BLaER1 treated with 17β-estradiol and CSF1 and Interleukin-3, amounts not matched to agents 10 nM and 100 nM (cell line): Measurements from ENCODE around the gene AP1G2.

Experiments used
- H3K27ac ChIP-seq, 11 experiments: shearing (Covaris generic); formaldehyde crosslinking; 2 replicates each; pipeline ENCODE4 v1.8.1; 2022
- H3K27me3 ChIP-seq, 11 experiments: shearing (Covaris generic); formaldehyde crosslinking; 2 replicates each; pipeline ENCODE4 v1.8.1; 2022
- H3K36me3 ChIP-seq, 11 experiments: shearing (Covaris generic); formaldehyde crosslinking; 2 replicates each; pipeline ENCODE4 v1.8.1; 2022
- H3K4me1 ChIP-seq, 10 experiments: shearing (Covaris generic); formaldehyde crosslinking; 2 replicates each; pipeline ENCODE4 v1.8.1; 2022
- H3K4me2 ChIP-seq, 11 experiments: shearing (Covaris generic); formaldehyde crosslinking; 2 replicates each; pipeline ENCODE4 v1.8.1; 2022
- H3K4me3 ChIP-seq, 10 experiments: shearing (Covaris generic); formaldehyde crosslinking; 2 replicates each; pipeline ENCODE4 v1.8.1; 2022
- H3K9ac ChIP-seq, 11 experiments: shearing (Covaris generic); formaldehyde crosslinking; 2 replicates each; pipeline ENCODE4 v1.8.1; 2022
- H3K9me3 ChIP-seq, 11 experiments: shearing (Covaris generic); formaldehyde crosslinking; replicated peaks in 1 of 11; 2 replicates each; pipeline ENCODE4 v1.8.1; 2022
- H4K20me1 ChIP-seq, 11 experiments: shearing (Covaris generic); formaldehyde crosslinking; 2 replicates each; pipeline ENCODE4 v1.8.1; 2022
- Cebpa-rat ChIP-seq, 11 experiments: shearing (Covaris generic); IDR thresholded peaks; 2 replicates each; pipeline ENCODE4 v1.8.1; 2022

AP1G2 gene

DNA sequence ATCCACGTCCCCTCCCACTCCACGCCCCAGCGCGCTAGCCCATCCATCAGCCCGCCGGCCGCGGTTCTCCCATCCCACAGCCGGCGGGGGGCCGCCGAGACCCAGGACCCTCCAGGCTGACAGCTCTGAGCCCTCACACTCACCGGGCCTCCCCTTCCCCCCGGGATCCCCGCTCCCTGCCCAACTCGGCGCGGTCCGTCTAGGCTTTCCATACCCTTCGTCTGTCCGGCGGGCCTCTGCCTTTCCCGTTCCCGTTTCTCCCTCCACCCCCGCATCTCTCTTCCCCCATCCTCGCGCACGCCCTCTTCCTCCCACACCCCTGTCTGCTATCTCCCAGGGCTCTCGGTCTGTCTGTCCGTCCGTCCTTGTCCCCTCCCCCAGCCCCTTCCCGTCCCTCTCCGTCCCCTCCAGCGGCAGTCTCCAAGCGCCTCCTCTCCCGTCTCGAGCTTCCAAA is 16.8 kb downstream of the AP1G2 start:
- Histone ChIP-seq H3K9me3 (no peaks in the 10 kb centered on the region), H3K9ac (peak overlapping the region; percentile 66 to 81 (median 75)), H3K36me3 (no peaks in the 10 kb centered on the region), H4K20me1 (no peaks in the 10 kb centered on the region), H3K27ac (peak overlapping the region; percentile 4 to 71 (median 61); a peak in 15 of 22 replicates), H3K4me2 (peak overlapping the region; percentile 85 to 97 (median 91)), H3K27me3 (no peaks in the 10 kb centered on the region), H3K4me3 (peak overlapping the region; percentile 70 to 81 (median 76)), H3K4me1 (peaks cover 33 to 44% (median 37%) of the 10 kb centered on the region in 10 experiments)
- no peak for TF ChIP-seq Cebpa-rat (IDR thresholded peaks at IDR 0.05)

DNA sequence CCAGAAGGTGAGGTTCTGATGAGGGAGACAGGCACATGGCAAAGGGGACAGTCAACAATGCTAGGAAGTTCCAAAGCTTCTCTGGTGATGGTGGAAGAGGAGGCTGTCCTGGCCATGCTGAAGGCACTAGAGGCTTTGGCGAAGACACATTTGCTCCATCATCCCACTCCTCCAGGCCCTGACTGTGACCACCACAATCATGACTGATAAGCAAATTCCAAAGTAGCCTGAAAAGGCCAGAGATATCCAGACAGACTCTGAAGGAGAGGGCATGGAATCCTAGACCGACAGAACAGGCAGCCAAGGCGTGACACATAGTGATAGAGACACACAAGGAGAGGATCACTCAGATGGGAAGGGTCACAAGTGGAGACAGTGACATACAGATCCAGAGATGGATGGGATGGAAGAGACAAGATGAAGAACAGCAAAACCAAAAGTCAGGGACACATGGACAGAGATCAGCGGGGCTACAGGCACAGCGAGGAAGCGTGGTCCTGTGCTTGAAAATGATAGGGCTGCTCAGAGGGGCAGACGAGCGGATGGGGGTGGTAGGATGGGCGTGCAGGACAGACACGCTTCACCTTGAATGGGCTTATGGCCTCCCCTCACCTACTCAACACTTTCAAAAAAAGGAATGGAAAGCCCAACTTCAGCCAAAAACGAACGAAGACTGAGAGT is 17.3 kb downstream of the AP1G2 start:
- H3K9ac ChIP-seq = peak overlapping the region in 8 of 11 experiments; percentile 67 to 81 (median 76); a peak in 12 of 22 replicates
- no peak for TF ChIP-seq Cebpa-rat (IDR thresholded peaks at IDR 0.05)

DNA sequence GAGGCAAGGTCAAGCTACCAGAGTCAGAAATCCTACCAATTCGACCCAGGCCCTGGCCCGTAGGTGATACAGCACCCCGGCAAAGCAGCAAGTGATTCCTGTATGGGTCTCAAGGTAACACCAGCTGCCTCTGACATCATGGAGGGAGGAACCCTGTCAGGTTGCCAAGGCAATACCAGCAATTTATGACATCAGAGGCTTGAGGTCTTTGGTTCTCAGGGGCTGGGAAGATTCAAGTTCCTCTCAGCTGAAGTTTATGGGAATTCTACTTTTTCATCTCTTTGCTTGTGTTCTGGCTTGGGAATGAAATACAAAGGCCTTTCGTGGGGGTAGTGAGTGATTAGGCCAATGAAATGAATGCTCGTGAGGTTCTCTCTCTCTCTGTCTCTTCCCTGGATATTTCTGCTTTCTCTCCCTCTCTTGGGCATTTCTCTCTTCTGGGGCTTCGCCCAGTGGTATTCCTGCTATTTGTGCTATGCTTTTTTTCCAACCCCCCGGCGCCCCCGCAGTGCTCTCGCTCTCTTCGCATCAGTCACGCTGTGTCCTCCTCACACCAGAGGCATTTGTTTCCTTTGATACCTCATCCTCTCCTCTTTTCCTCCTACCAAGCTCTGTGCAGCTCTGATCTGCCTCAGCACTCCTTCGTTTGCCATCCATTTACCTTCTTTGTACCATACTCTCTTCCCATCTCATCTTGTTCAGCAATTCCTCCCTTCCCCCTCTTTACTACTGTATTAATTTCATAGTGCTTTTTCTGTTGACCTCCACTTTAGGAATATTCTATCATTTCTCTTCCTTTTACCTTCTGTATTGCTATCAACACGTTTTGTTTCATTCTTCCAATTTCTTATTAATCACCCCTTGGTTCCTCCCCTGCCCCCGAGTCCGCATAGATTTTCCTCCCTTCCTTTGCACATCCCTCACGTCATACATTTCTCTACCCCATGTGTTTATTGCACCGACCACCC is 19.0 kb downstream of the AP1G2 start:
- Histone ChIP-seq H3K27me3 (no peaks in the 10 kb centered on the region), H3K4me3 (no peak overlapping the region), H3K4me1 (peaks cover 38 to 57% (median 45%) of the 10 kb centered on the region in 10 experiments), H3K4me2 (peak overlapping the region in 7 of 11 experiments; percentile 7 to 44 (median 29); a peak in 11 of 22 replicates), H3K36me3 (peaks cover 0 to 5% (median 0%) of the 10 kb centered on the region in 11 experiments; a peak in 2 of 22 replicates), H3K9me3 (no peaks in the 10 kb centered on the region), H4K20me1 (no peaks in the 10 kb centered on the region), H3K27ac (no peak overlapping the region), H3K9ac (no peak overlapping the region)
- no peak for TF ChIP-seq Cebpa-rat (IDR thresholded peaks at IDR 0.05)

More for the DNA sequence above, 17.3 kb downstream of the AP1G2 start:
- H3K4me3 ChIP-seq = peak overlapping the region; percentile 70 to 81 (median 76)
- H4K20me1 ChIP-seq = no peaks in the 10 kb centered on the region
- H3K9me3 ChIP-seq = no peaks in the 10 kb centered on the region
- no peak overlapping the region; a peak in 1 of 22 replicates for H3K27ac ChIP-seq
- H3K27me3 ChIP-seq = no peaks in the 10 kb centered on the region
- H3K36me3 ChIP-seq = no peaks in the 10 kb centered on the region
- peak overlapping the region; percentile 85 to 97 (median 91) for H3K4me2 ChIP-seq
- peaks cover 34 to 49% (median 41%) of the 10 kb centered on the region in 10 experiments for H3K4me1 ChIP-seq

DNA sequence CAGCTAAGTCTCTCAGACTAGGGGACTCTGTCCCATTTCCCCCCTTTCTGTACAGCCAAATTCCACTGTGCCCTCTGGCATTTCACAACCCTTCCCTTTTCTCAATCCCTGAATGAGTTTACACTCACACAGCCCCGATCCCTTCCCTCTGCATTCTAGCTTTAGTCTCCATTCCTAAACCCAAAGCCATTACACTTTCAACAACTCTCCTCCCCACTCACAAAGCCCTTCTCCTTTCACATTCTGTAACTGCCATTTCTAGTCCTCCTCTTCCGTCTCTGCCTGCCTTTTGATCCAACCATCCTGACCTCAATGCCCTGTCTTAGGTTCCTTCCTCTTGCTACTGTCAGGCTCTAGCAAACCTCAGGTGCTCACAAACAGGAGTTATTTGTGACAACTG is 19.7 kb downstream of the AP1G2 start:
- Histone ChIP-seq H3K4me2 (peak overlapping the region in 7 of 11 experiments; percentile 7 to 44 (median 29); a peak in 11 of 22 replicates), H3K36me3 (peaks cover 0 to 9% (median 0%) of the 10 kb centered on the region in 11 experiments; a peak in 3 of 22 replicates), H3K9me3 (no peaks in the 10 kb centered on the region), H3K4me3 (no peak overlapping the region), H4K20me1 (no peaks in the 10 kb centered on the region), H3K9ac (no peak overlapping the region; a peak in 1 of 22 replicates), H3K4me1 (peaks cover 38 to 57% (median 45%) of the 10 kb centered on the region in 10 experiments), H3K27ac (no peak overlapping the region), H3K27me3 (no peaks in the 10 kb centered on the region)
- TF ChIP-seq Cebpa-rat (IDR thresholded peaks at IDR 0.05) = no peak

DNA sequence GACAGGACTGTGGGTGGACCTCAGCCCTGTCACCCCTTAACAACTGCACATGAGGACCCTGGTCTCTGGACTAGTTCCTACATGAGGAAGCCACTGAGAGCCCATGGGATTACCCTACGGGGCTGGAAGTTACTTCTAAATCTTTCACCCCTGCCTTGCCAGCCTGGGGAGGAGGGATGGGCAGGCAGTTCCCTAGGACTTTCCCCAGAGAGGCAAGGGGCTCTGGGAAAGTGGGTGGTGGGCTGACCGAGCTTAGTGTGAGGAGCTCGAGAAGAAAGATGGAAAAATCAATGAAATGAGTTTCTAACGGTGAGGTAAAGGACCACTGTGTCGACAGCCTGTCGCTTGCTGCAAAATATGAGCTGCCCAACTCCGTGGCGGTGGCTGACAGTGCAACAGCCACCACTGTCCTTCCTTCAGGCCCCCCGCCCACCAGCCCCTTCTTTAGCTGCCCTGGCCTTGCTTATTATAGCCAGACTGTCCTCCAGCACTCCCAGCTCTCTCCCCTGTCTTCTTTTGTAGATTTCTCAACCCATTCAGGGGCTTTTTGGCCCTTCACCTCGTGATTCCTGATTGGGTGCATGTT is 21.0 kb downstream of the AP1G2 start:
- H3K9ac ChIP-seq = no peak overlapping the region
- H3K36me3 ChIP-seq = peaks cover 0 to 9% (median 0%) of the 10 kb centered on the region in 11 experiments; a peak in 3 of 22 replicates
- no peak overlapping the region for H3K4me3 ChIP-seq
- no peaks in the 10 kb centered on the region for H4K20me1 ChIP-seq
- peaks cover 37 to 51% (median 42%) of the 10 kb centered on the region in 10 experiments for H3K4me1 ChIP-seq
- TF ChIP-seq Cebpa-rat (IDR thresholded peaks at IDR 0.05) = no peak
- no peaks in the 10 kb centered on the region for H3K9me3 ChIP-seq
- H3K4me2 ChIP-seq = peak overlapping the region in 5 of 11 experiments; percentile 9 to 62 (median 26); a peak in 4 of 22 replicates
- no peaks in the 10 kb centered on the region for H3K27me3 ChIP-seq
- H3K27ac ChIP-seq = no peak overlapping the region

DNA sequence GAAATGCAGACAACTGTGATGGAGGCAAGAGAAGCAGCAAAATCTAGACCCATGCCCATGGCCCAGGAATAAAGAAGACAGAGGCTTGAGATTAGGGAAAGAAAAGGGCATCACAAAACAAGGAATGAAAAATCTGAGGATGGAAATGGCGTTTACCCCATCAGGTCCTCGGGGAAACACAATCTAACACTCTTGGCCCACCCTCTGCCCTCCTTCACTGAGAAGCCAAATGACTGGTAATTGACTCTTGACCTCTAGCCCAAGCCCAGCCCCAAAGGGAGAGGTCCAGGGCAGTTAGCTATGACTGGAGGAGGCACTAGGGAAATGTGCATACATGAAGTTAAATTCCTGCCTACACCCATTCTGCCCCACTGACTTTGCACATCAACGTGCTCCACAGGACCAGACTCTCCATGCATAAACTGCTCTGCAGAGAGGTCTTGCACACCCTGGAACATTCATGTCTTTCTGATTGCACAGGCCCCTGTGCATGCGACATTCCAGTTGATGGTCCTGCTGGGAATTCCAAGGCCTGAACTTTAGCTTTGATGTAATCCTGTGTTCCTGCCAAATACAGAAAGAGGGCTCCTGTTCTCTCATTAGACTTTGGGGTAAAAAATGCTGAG is 21.7 kb downstream of the AP1G2 start:
- Histone ChIP-seq H3K36me3 (peaks cover 0 to 9% (median 0%) of the 10 kb centered on the region in 11 experiments; a peak in 3 of 22 replicates), H3K27me3 (no peaks in the 10 kb centered on the region), H3K4me3 (no peak overlapping the region), H3K9ac (no peak overlapping the region; a peak in 1 of 22 replicates), H3K9me3 (no peaks in the 10 kb centered on the region), H4K20me1 (no peaks in the 10 kb centered on the region), H3K27ac (no peak overlapping the region), H3K4me2 (peak overlapping the region in 7 of 11 experiments; percentile 26 to 70 (median 53); a peak in 11 of 22 replicates), H3K4me1 (peaks cover 33 to 50% (median 39%) of the 10 kb centered on the region in 10 experiments)
- no peak for TF ChIP-seq Cebpa-rat (IDR thresholded peaks at IDR 0.05)

DNA sequence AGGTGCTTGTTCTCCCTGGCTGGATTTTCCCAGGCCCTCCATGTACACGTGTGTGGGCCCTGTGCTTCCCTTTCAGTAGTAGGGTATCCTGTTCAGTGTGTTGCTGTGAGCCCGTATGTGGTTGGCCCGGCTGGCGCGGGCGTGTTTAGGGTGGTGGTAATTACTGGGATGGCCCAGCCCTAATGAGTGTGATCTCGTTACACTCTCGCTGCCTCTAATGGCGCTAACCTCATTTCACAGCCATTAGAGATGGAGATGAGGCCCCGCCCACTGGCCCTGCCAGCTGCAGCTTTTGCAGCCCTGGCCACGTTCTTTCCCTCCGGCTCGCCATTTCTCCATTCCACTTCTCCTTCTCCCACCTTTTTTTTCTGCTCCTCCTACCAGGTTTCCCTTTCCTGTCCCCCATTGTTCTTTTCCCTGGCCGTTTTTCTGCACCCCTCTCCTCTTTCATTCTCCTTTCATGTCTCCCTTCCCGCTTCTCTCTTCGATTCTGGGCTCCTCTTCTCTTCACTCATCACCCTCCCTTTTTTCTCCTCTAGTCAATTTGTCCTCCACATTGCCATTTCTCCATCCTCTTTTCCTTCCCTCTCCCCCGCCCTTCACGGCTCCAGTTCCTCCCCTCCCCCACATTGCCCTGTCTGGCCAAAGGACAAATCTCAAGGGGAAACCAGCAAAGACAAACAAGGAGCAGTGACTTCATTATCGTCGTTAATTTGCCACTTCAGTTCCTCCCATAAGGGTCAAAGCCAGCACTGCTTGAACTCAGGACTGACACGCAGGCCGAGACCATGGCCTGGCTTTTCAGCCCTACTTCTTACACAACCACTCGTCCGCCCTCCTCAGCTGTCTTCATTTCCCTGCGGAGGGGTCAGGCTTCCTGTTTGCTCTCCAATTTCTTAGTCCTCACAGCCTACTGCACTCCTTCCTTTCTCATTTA is 22.8 kb downstream of the AP1G2 start:
- H3K4me1 ChIP-seq = peaks cover 23 to 39% (median 29%) of the 10 kb centered on the region in 10 experiments
- H3K27me3 ChIP-seq = no peaks in the 10 kb centered on the region
- peak overlapping the region; percentile 26 to 70 (median 50); a peak in 21 of 22 replicates for H3K4me2 ChIP-seq
- TF ChIP-seq Cebpa-rat (IDR thresholded peaks at IDR 0.05) = no peak
- no peaks in the 10 kb centered on the region for H3K9me3 ChIP-seq
- no peak overlapping the region for H3K27ac ChIP-seq
- H3K4me3 ChIP-seq = no peak overlapping the region
- no peaks in the 10 kb centered on the region for H4K20me1 ChIP-seq
- H3K9ac ChIP-seq = no peak overlapping the region; a peak in 1 of 22 replicates
- H3K36me3 ChIP-seq = peaks cover 0 to 9% (median 0%) of the 10 kb centered on the region in 11 experiments; a peak in 3 of 22 replicates
